A549 treated with Mapracorat at 1 μM for 4 hours (cell line): ENCODE results near the gene NDRG3. TPM values are rescaled to one million over a fixed set of nuclear protein-coding genes. Genes with fewer than 3 reads are reported as not detected.

Source experiments
- total RNA-seq: library from RNA; stranded (reverse); fragments of 200-300 nt; extraction: Qiagen RNA extraction; gene quantifications from 5 replicates; pipeline ENCODE4 v1.2.3, GENCODE V29; 2022

Gene NDRG3
- 19.6 to 22.4 TPM (median 21.1 TPM) in 5 replicates for total RNA-seq

DNA sequence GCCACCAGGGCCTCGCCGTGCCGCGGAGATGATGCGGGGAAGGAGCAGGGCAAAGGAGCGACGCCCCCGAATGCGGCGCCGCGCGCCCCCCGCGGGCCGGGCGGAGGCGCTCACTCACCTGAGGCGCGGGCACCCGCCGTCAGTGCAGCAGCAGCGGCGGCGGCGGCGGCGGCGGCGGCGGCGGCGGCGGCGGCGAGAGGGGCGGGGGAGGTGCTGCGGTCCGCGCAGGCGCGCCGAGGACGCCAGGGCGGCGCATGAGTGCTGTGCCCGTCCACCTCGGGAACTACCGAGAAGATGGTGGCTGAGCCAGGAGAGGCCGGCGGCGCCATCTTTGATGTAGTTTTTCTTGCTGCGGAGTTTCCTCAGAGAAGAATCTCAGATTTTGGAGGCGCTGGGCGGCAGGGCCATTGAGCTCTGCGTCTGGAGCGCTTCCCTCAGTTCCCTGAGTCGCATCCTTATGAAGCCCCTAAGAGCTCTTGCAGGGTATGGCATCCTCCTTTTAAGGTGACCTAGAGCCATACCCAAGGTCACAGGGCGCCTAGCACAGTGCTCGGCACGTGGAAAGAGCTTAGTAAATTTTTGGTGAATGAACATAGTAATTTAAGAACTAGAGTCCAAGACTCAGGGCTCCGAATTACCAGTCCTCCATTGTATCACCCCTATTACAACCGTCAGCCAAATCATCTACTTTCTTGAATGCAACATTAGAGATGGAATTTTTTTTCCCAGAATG lies at the start of gene NDRG3:
NDRG3 (minus strand) TSS at position 164 of the 733 bp plus-strand sequence. CDS start 24,355 bp downstream, outside the sequence.

DNA sequence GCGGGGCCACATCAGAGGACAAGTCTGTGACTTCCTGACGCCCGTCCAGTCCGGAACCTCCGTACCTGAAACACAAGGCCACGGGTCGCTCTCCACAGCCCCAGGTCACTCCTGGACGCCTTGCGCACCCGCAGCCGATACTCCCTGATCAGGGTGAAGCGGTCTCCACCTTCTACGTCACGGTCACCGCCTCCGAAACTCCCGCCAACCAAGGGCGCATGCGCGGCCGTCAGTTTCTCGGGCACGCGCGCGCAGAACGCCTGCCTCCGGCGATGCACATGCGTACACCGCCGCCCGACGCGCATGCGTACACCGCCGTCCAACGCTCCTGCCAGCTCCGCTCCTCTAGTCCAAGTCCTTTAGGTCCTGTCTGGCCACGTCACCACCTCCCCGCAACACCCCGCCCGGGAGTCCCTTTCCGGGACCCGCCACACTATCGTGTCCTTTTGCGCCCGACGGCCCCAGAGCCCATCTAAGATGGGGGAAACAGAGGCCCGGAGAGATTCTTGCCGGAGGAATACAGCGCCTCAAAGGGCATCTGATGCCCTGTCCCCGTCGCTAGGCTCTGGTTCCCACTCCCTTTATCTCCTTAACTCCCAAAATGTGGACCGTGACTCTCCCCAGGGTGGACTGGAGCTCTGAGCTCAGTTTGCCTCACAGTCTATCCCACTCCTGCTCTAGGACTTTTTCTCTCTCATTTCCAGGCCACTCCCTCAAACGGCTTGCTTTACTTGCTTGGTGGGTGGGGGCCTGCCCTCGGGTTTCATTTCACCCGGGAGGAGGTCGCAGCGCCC lies 27.9 kb upstream of the NDRG3 start, which contains the start of gene DSN1:
DSN1 (minus strand) TSS at position 167 of the 794 bp plus-strand sequence. CDS start 2,305 bp downstream, outside the sequence.

DNA sequence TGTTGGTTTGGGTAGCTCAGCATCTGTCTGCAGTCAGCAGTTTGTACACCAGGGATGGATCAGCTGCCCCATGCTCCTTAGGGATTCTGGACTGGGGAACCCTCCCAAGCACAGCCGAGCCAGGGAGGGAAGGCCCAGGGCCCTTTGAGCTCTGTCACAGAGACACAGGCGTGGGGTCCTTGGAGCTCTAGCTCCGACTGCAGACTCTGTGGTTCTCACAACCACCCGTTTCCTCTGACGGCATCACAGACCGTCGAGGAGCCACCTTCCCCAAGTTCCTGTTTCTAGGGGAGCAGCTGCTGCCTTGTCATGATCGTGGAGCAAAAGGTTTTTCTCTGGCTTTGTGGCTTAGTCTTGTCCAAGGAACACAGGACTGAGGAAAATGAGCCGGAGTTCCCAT lies 99.9 kb downstream of the NDRG3 start, which contains the start of gene SLA2:
SLA2 (minus strand) TSS at position 199 of the 400 bp plus-strand sequence. CDS start 4,861 bp downstream, outside the sequence.

DNA sequence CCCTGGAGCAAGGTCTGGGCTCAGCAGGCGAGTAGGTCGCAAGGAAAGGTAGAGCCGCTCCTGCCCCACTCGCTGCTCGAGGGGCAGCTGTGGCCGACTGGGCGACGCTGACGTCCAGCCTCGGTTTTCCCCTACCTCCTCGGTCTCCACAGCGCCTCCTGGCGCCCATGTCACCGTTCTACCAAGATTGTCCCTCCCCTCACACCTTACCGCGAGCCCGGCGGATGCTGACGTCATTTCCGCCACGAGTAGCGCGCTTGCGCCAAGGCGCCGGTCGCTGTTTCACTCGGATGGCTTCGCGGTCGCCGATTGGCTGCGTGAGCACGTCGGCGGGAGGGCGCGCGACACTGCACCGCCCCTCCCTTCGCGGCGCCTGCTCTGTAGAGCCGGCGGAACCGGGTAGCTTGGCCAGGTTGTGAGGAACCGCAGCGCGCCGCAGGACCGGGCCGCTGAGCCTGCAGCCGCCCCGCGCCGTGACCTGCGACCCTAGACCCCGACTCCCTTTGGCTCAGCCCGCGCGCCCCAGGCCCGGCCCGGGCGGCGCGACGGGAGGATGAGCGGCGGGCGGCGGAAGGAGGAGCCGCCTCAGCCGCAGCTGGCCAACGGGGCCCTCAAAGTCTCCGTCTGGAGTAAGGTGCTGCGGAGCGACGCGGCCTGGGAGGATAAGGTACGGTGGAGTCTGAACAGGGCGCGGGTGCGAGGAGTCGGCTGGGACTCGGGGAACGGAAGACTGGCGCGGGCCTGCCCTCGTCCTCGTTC lies 140.3 kb downstream of the NDRG3 start, which contains the start of gene RAB5IF:
RAB5IF (plus strand) TSS at position 381 of the 759 bp plus-strand sequence; CDS start at position 554, 173 bp downstream.

Other genes with a start within 250 kb of the NDRG3 start
- 14.2 to 25.3 TPM (median 19.4 TPM) in 5 replicates for gene MYL9, start 204.6 kb downstream of the NDRG3 start, total RNA-seq
- gene TGIF2, start 172.5 kb downstream of the NDRG3 start, total RNA-seq = 3.5 to 4.5 TPM (median 4.1 TPM) in 5 replicates
- gene RAB5IF, start 140.3 kb downstream of the NDRG3 start, total RNA-seq = 196 to 289 TPM (median 260 TPM) in 5 replicates
- 0.05 to 0.12 TPM (median 0.08 TPM) in 5 replicates for gene SLA2, start 99.9 kb downstream of the NDRG3 start, total RNA-seq
- gene DSN1, start 27.7 kb upstream of the NDRG3 start, total RNA-seq = 21.0 to 27.3 TPM (median 23.4 TPM) in 5 replicates
- gene TLDC2, start 130.0 kb upstream of the NDRG3 start, total RNA-seq = not detected in 5 replicates
- gene SAMHD1, start 205.6 kb upstream of the NDRG3 start, total RNA-seq = 7.4 to 9.2 TPM (median 8.2 TPM) in 5 replicates